ENCODE results near the gene ZNF594. TPM values are rescaled to one million over a fixed set of nuclear protein-coding genes. Genes with fewer than 3 reads are reported as not detected.
"Not testable (repeated sequence)": the region's sequence is repeated elsewhere in the genome, so short reads cannot be mapped to it uniquely, and the experiment has no call there.

Gene ZNF594
- total RNA-seq, 1 donor from 2014 or later = 7.1 TPM

GRCh38 chr17:5234645-5235576 is 43.2 kb upstream of the ZNF594 start, which contains the start of gene SCIMP:
TSS of gene SCIMP (minus strand) at chr17:5234860. CDS start at chr17:5234755, 105 bp downstream.
- intact Hi-C loops (cut with DNase I) = loop anchor here (5.0 kb wide), 1 partner anchor 38 kb away; no protein-coding TSS in a partner anchor
- DNase-seq (peak; percentile 79), ATAC-seq (peak; percentile 85)
- TF ChIP-seq CTCF (IDR thresholded peaks at IDR 0.05) = no peak
- Histone ChIP-seq H3K36me3 (no peaks in the 10 kb centered on the region), H3K27me3 (no peaks in the 10 kb centered on the region), H3K9me3 (no peaks in the 10 kb centered on the region), H3K4me1 (no peaks in the 10 kb centered on the region), H3K27ac (peak within 1 kb of the TSS; percentile 55), H3K4me3 (peak within 1 kb of the TSS; percentile 40)

DNA sequence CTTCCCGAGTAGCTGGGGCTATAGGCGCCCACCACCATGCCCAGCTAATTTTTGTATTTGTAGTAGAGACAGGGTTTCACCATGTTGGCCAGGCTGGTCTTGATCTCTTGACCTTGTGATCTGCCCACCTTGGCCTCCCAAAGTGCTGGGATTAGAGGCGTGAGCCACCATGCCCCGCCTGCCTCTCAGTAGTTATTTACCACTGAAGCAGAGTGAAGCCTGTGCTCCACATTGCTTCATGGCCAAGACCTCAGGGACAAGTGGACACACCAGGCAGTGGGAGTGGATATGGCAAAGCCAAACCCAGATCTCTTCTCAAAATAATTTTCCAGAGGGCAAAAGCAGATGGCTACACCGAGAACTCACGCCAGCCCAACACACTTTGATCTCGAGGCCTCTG is 41.8 kb upstream of the ZNF594 start:
- H3K27ac ChIP-seq; ATAC-seq; DNase-seq; H3K27me3 ChIP-seq; H3K36me3 ChIP-seq; H3K9me3 ChIP-seq; H3K4me1 ChIP-seq; intact Hi-C loops (cut with DNase I): not testable (repeated sequence)
- H3K4me3 ChIP-seq = peak overlapping the region; percentile 40

GRCh38 chr17:5226940-5227878 is 35.5 kb upstream of the ZNF594 start:
- Histone ChIP-seq H3K27me3 (no peaks in the 10 kb centered on the region), H3K27ac (no peak overlapping the region), H3K9me3 (no peaks in the 10 kb centered on the region), H3K4me3 (no peak overlapping the region), H3K4me1 (peaks cover 16% of the 10 kb centered on the region), H3K36me3 (no peaks in the 10 kb centered on the region)
- ATAC-seq (peak; percentile 90), DNase-seq (peak; percentile 67)
- no peak for TF ChIP-seq CTCF (IDR thresholded peaks at IDR 0.05)
- intact Hi-C loops (cut with DNase I) = no loop called here

GRCh38 chr17:5225668-5226457 is 34.2 kb upstream of the ZNF594 start:
- Histone ChIP-seq H3K4me1 (peaks cover 16% of the 10 kb centered on the region), H3K27ac (no peak overlapping the region), H3K27me3 (no peaks in the 10 kb centered on the region), H3K4me3 (no peak overlapping the region), H3K9me3 (no peaks in the 10 kb centered on the region), H3K36me3 (no peaks in the 10 kb centered on the region)
- ATAC-seq (no peak), DNase-seq (no peak)
- TF ChIP-seq CTCF (IDR thresholded peaks at IDR 0.05) = no peak
- intact Hi-C loops (cut with DNase I) = no loop called here

- intact Hi-C loops (cut with DNase I); DNase-seq; H3K9me3 ChIP-seq; H3K36me3 ChIP-seq; H3K4me3 ChIP-seq; H3K27ac ChIP-seq; ATAC-seq; H3K27me3 ChIP-seq: not testable (repeated sequence)
- H3K4me1 ChIP-seq = peaks cover 10% of the 10 kb centered on the region
Observed at GRCh38 chr17:5221912-5222311, 30.2 kb upstream of the ZNF594 start.

- no peak for ATAC-seq
Observed at GRCh38 chr17:5220074-5220473, 28.4 kb upstream of the ZNF594 start.

More at GRCh38 chr17:5220074-5220473, 28.4 kb upstream of the ZNF594 start:
- Histone ChIP-seq H3K4me3 (no peak overlapping the region), H3K27me3 (no peaks in the 10 kb centered on the region), H3K4me1 (no peaks in the 10 kb centered on the region), H3K27ac (no peak overlapping the region), H3K36me3 (peaks cover 19% of the 10 kb centered on the region), H3K9me3 (no peaks in the 10 kb centered on the region)
- no peak for TF ChIP-seq CTCF (IDR thresholded peaks at IDR 0.05)
- no peak for DNase-seq
- intact Hi-C loops (cut with DNase I) = no loop called here
